Left lung (tissue), 10 donors: ENCODE results near the gene EVA1A. TPM values are rescaled to one million over a fixed set of nuclear protein-coding genes. Genes with fewer than 3 reads are reported as not detected.

Experiments
- ATAC-seq: fragments of 200-7000 bp; cut with Tn5 transposase; one replicate; pipeline ENCODE4 v1.9.1; 2020; ENCODE audit warnings: moderate library complexity
- DNase-seq, 4 donors: peaks; one replicate each; pipeline ENCODE4 v3.0.0-alpha.2; 2013 to 2020
- H3K27ac ChIP-seq, 2 donors: fragments of 200-600 bp; sonication (generic) in 1 of 2; one replicate each; pipeline versions ENCODE4 v1.5.0 to v1.8.0; 2020 to 2021
- H3K27me3 ChIP-seq, 2 donors: fragments of 200-600 bp; sonication (generic) in 1 of 2; one replicate each; pipeline versions ENCODE4 v1.5.0 to v1.8.0; 2020 to 2021
- H3K36me3 ChIP-seq, 2 donors: fragments of 200-600 bp; sonication (generic) in 1 of 2; one replicate each; pipeline versions ENCODE4 v1.5.0 to v1.8.0; 2020 to 2021
- H3K4me1 ChIP-seq, 2 donors: fragments of 200-600 bp; one replicate each; pipeline ENCODE4 v1.8.0; 2021
- H3K4me3 ChIP-seq, 2 donors: fragments of 200-600 bp; sonication (generic) in 1 of 2; one replicate each; pipeline versions ENCODE4 v1.5.0 to v1.8.0; 2020 to 2021; ENCODE audit warnings: mild to moderate bottlenecking in 1 of 2
- H3K9me3 ChIP-seq, 2 donors: fragments of 200-600 bp; sonication (generic) in 1 of 2; one replicate each; pipeline versions ENCODE4 v1.5.0 to v1.8.0; 2020 to 2021
- CTCF ChIP-seq, 2 donors: fragments of 200-600 bp; sonication (generic) in 1 of 2; IDR thresholded peaks; one replicate each; pipeline versions ENCODE4 v1.5.0 to v1.8.0; 2021; ENCODE audit warnings: antibody characterized with exemption in 2 of 2
- intact Hi-C, 2 donors: fragments of 100-400 bp; cut with DNase I; formaldehyde crosslinking; loops; one replicate each; pipeline versions ENCODE4 v1.11.2 to v1.14.2; 2022
- polyA plus RNA-seq, 6 donors: library from polyadenylated mRNA; unstranded; fragments of 120-200 nt; gene quantifications; one replicate each; pipeline ENCODE4 v1.2.1, GENCODE V29; 2013; ENCODE audit not compliant: insufficient read length in 6 of 6
- total RNA-seq, 2 donors: library from RNA; stranded (reverse); fragmentation: NEBNext Ultra II Directional; extraction: Animal tissue kit (Norgen Biotek cat#: 25700); gene quantifications; one replicate each; pipeline ENCODE4 v1.2.1, GENCODE V29; 2021
- donor health status: DM: no; HTN: yes; CAD: no.
- donor health status: DM: no; HTN: no; CAD: no.

The EVA1A gene
- total and polyA plus RNA-seq, 8 donors: 23.2 to 54.7 (median 34.2) TPM

- no peaks in the 10 kb centered on the region for H3K9me3 ChIP-seq
- intact Hi-C loops: no loop called here
- H3K4me3 ChIP-seq: peak overlapping the region in 1 of 2 donors; percentile 49
- H3K4me1 ChIP-seq: peaks cover 7 to 19% of the 10 kb centered on the region in 2 donors
- no peaks in the 10 kb centered on the region for H3K36me3 ChIP-seq
- no peak for TF ChIP-seq CTCF (IDR thresholded peaks at IDR 0.05)
- DNase-seq (no peak), ATAC-seq (no peak)
- H3K27me3 ChIP-seq: peaks cover 0 to 44% of the 10 kb centered on the region in 2 donors
- H3K27ac ChIP-seq: no peak overlapping the region
Measured at GRCh38 chr2:75558786-75559679, 1.7 kb downstream of the EVA1A start.

GRCh38 chr2:75558136-75558535, 2.6 kb downstream of the EVA1A start:
- Histone ChIP-seq H3K9me3 (no peaks in the 10 kb centered on the region), H3K4me3 (no peak overlapping the region), H3K27ac (no peak overlapping the region), H3K36me3 (no peaks in the 10 kb centered on the region), H3K27me3 (peaks cover 0 to 44% of the 10 kb centered on the region in 2 donors), H3K4me1 (peaks cover 7 to 19% of the 10 kb centered on the region in 2 donors)
- DNase-seq: no peak
- ATAC-seq: no peak
- intact Hi-C loops: no loop called here
- no peak for TF ChIP-seq CTCF (IDR thresholded peaks at IDR 0.05)

GRCh38 chr2:75557474-75558133, 3.1 kb downstream of the EVA1A start:
- ATAC-seq (no peak), DNase-seq (no peak)
- H3K36me3 ChIP-seq: no peaks in the 10 kb centered on the region
- TF ChIP-seq CTCF (IDR thresholded peaks at IDR 0.05): no peak
- H3K27me3 ChIP-seq: peaks cover 0 to 44% of the 10 kb centered on the region in 2 donors
- no peaks in the 10 kb centered on the region for H3K9me3 ChIP-seq
- H3K4me3 ChIP-seq: no peak overlapping the region
- intact Hi-C loops: no loop called here
- H3K4me1 ChIP-seq: peaks cover 7 to 19% of the 10 kb centered on the region in 2 donors
- no peak overlapping the region for H3K27ac ChIP-seq

GRCh38 chr2:75556679-75557366, 3.9 kb downstream of the EVA1A start:
- DNase-seq: no peak
- no peak overlapping the region for H3K27ac ChIP-seq

More at GRCh38 chr2:75556679-75557366, 3.9 kb downstream of the EVA1A start:
- no peak for TF ChIP-seq CTCF (IDR thresholded peaks at IDR 0.05)
- Histone ChIP-seq H3K36me3 (no peaks in the 10 kb centered on the region), H3K9me3 (no peaks in the 10 kb centered on the region), H3K27me3 (peaks cover 0 to 39% of the 10 kb centered on the region in 2 donors), H3K4me3 (no peak overlapping the region), H3K4me1 (peaks cover 6 to 19% of the 10 kb centered on the region in 2 donors)
- intact Hi-C loops: no loop called here
- no peak for ATAC-seq
